Loucy (cell line): ENCODE data around the gene ATP10A.

ENCODE experiments used
- H2AFZ ChIP-seq: fragments of 200-600 bp; sonication (generic); 2 replicates; pipeline ENCODE4 v1.6.0; 2016; ENCODE audit warnings: antibody characterized with exemption, mild to moderate bottlenecking, low read length, moderate library complexity
- H3F3A ChIP-seq: fragments of 200-600 bp; 2 replicates; pipeline ENCODE4 v1.6.0; 2016; ENCODE audit warnings: antibody characterized with exemption, low read depth, mild to moderate bottlenecking
- H3K27me3 ChIP-seq: fragments of 200-600 bp; sonication (generic); 2 replicates; pipeline ENCODE4 v1.6.1; 2014; ENCODE audit warnings: low read length, mild to moderate bottlenecking; ENCODE audit not compliant: insufficient read depth, poor library complexity, severe bottlenecking
- H3K36me3 ChIP-seq: fragments of 200-600 bp; sonication (generic); 2 replicates; pipeline ENCODE4 v1.6.1; 2016; ENCODE audit warnings: low read length; ENCODE audit not compliant: insufficient read depth
- H3K4me1 ChIP-seq: fragments of 200-600 bp; sonication (generic); 2 replicates; pipeline ENCODE4 v1.5.1; 2014; ENCODE audit warnings: low read length, mild to moderate bottlenecking; ENCODE audit not compliant: insufficient read depth, poor library complexity, severe bottlenecking
- H3K4me2 ChIP-seq: fragments of 200-600 bp; sonication (generic); 2 replicates; pipeline ENCODE4 v1.6.0; 2014; ENCODE audit warnings: antibody characterized with exemption, low read length, low read depth, mild to moderate bottlenecking; ENCODE audit not compliant: poor library complexity, severe bottlenecking
- H3K4me3 ChIP-seq: fragments of 200-600 bp; sonication (generic); 2 replicates; pipeline ENCODE4 v1.5.1; 2014; ENCODE audit warnings: low read length, mild to moderate bottlenecking, mixed read lengths; ENCODE audit not compliant: poor library complexity, severe bottlenecking
- H3K79me2 ChIP-seq: fragments of 200-600 bp; sonication (generic); 2 replicates; pipeline ENCODE4 v1.6.1; 2014; ENCODE audit warnings: low read length; ENCODE audit not compliant: insufficient read depth
- H3K9ac ChIP-seq: fragments of 200-600 bp; sonication (generic); 2 replicates; pipeline ENCODE4 v1.6.0; 2014; ENCODE audit warnings: mild to moderate bottlenecking, low read depth, low read length, moderate library complexity; ENCODE audit not compliant: poor library complexity, severe bottlenecking
- H3K9me2 ChIP-seq: fragments of 200-600 bp; sonication (generic); replicated peaks from 2 replicates; pipeline ENCODE4 v1.6.1; 2016; ENCODE audit warnings: low read depth, low read length, mixed read lengths
- H3K9me3 ChIP-seq: fragments of 200-600 bp; sonication (generic); 2 replicates; pipeline ENCODE4 v1.6.1; 2014; ENCODE audit warnings: mild to moderate bottlenecking, antibody characterized with exemption, low read length, low read depth; ENCODE audit not compliant: insufficient read depth
- H4K20me1 ChIP-seq: fragments of 200-600 bp; sonication (generic); 2 replicates; pipeline ENCODE4 v1.6.0; 2014; ENCODE audit warnings: antibody characterized with exemption, low read length, mild to moderate bottlenecking; ENCODE audit not compliant: insufficient read depth, poor library complexity, severe bottlenecking
- CTCF ChIP-seq: fragments of 200-600 bp; sonication (generic); conservative IDR thresholded peaks from 2 replicates; pipeline ENCODE4 v1.5.1; 2014; ENCODE audit warnings: mild to moderate bottlenecking, antibody characterized with exemption, low read length
- EZH2phosphoT487 ChIP-seq: fragments of 200-600 bp; IDR thresholded peaks from 2 replicates; pipeline ENCODE4 v1.6.1; 2018; ENCODE audit warnings: antibody characterized with exemption, mild to moderate bottlenecking, moderate library complexity, borderline replicate concordance

Gene ATP10A

GRCh38 chr15:25770618-25771337, 92.3 kb downstream of the ATP10A start:
- TF ChIP-seq EZH2phosphoT487: no peak
- TF ChIP-seq CTCF: no peak
- H3K4me1 ChIP-seq: no peaks in the 10 kb centered on the region
- H3K9me2 ChIP-seq: no peaks in the 10 kb centered on the region
- H3K27me3 ChIP-seq: no peaks in the 10 kb centered on the region
- peaks cover 15% of the 10 kb centered on the region; the same call in 1 of the 2 replicates for H3K9me3 ChIP-seq
- no peaks in the 10 kb centered on the region for H4K20me1 ChIP-seq
- H3K4me3 ChIP-seq: no peak overlapping the region
- no peak overlapping the region for H3K4me2 ChIP-seq
- no peak overlapping the region for H3K9ac ChIP-seq
- no peaks in the 10 kb centered on the region for H3K79me2 ChIP-seq
- no peak overlapping the region for H2AFZ ChIP-seq
- H3F3A ChIP-seq: no peaks in the 10 kb centered on the region
- H3K36me3 ChIP-seq: no peaks in the 10 kb centered on the region

GRCh38 chr15:25770031-25770430, 93.1 kb downstream of the ATP10A start:
- no peak for TF ChIP-seq EZH2phosphoT487
- no peak for TF ChIP-seq CTCF
- Histone ChIP-seq H3K27me3 (no peaks in the 10 kb centered on the region), H3K79me2 (no peaks in the 10 kb centered on the region), H3K9me3 (peaks cover 17% of the 10 kb centered on the region; the same call in 1 of the 2 replicates), H3K9me2 (no peaks in the 10 kb centered on the region), H4K20me1 (no peaks in the 10 kb centered on the region), H3K9ac (no peak overlapping the region), H3K4me3 (no peak overlapping the region), H3F3A (no peaks in the 10 kb centered on the region), H3K4me2 (no peak overlapping the region), H3K4me1 (no peaks in the 10 kb centered on the region), H3K36me3 (no peaks in the 10 kb centered on the region), H2AFZ (no peak overlapping the region)

- no peaks in the 10 kb centered on the region for H4K20me1 ChIP-seq
- H3K9me3 ChIP-seq: peaks cover 23% of the 10 kb centered on the region; the same call in 1 of the 2 replicates
- TF ChIP-seq CTCF: no peak
- no peak for TF ChIP-seq EZH2phosphoT487
- H3K36me3 ChIP-seq: no peaks in the 10 kb centered on the region
- no peak overlapping the region for H3K9ac ChIP-seq
- H3K4me1 ChIP-seq: no peaks in the 10 kb centered on the region
- H3K9me2 ChIP-seq: no peaks in the 10 kb centered on the region
- H3K4me2 ChIP-seq: no peak overlapping the region
- no peaks in the 10 kb centered on the region for H3K27me3 ChIP-seq
- no peak overlapping the region for H3K4me3 ChIP-seq
- H3F3A ChIP-seq: no peaks in the 10 kb centered on the region
- H2AFZ ChIP-seq: no peak overlapping the region
- H3K79me2 ChIP-seq: no peaks in the 10 kb centered on the region
Measured at GRCh38 chr15:25768271-25768670, 94.9 kb downstream of the ATP10A start.
